Subcutaneous adipose tissue (tissue), 4 donors: ENCODE measurements around the gene TAPT1. TPM values are rescaled to one million over a fixed set of nuclear protein-coding genes. Genes with fewer than 3 reads are reported as not detected.

Experiments
- total RNA-seq, 4 donors: library from RNA; depleted of rRNA; stranded (reverse); fragments of >200 nt; gene quantifications; one replicate each; pipeline ENCODE4 v1.1.0, GENCODE V29; 2016
- TF ChIP-seq, protein P1 (sequence below): fragments of 450-650 bp; IDR thresholded peaks from one replicate; pipeline ENCODE4 v1.5.1; 2016; ENCODE audit warnings: low read depth, mild to moderate bottlenecking, control low read depth, antibody characterized with exemption, moderate library complexity

Gene TAPT1
- total RNA-seq, 4 donors from 2014 or later, result 23.7 to 52.3 (median 32.8) TPM

- TF ChIP-seq, protein P1, sequence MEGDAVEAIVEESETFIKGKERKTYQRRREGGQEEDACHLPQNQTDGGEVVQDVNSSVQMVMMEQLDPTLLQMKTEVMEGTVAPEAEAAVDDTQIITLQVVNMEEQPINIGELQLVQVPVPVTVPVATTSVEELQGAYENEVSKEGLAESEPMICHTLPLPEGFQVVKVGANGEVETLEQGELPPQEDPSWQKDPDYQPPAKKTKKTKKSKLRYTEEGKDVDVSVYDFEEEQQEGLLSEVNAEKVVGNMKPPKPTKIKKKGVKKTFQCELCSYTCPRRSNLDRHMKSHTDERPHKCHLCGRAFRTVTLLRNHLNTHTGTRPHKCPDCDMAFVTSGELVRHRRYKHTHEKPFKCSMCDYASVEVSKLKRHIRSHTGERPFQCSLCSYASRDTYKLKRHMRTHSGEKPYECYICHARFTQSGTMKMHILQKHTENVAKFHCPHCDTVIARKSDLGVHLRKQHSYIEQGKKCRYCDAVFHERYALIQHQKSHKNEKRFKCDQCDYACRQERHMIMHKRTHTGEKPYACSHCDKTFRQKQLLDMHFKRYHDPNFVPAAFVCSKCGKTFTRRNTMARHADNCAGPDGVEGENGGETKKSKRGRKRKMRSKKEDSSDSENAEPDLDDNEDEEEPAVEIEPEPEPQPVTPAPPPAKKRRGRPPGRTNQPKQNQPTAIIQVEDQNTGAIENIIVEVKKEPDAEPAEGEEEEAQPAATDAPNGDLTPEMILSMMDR, result no peak
Measured at GRCh38 chr4:16256343-16256742, 30.1 kb upstream of the TAPT1 start.

GRCh38 chr4:16255730-16256129 is 29.5 kb upstream of the TAPT1 start:
- TF ChIP-seq, protein P1, result no peak

GRCh38 chr4:16253127-16253960 is 27.1 kb upstream of the TAPT1 start:
- TF ChIP-seq, protein P1, result no peak

DNA sequence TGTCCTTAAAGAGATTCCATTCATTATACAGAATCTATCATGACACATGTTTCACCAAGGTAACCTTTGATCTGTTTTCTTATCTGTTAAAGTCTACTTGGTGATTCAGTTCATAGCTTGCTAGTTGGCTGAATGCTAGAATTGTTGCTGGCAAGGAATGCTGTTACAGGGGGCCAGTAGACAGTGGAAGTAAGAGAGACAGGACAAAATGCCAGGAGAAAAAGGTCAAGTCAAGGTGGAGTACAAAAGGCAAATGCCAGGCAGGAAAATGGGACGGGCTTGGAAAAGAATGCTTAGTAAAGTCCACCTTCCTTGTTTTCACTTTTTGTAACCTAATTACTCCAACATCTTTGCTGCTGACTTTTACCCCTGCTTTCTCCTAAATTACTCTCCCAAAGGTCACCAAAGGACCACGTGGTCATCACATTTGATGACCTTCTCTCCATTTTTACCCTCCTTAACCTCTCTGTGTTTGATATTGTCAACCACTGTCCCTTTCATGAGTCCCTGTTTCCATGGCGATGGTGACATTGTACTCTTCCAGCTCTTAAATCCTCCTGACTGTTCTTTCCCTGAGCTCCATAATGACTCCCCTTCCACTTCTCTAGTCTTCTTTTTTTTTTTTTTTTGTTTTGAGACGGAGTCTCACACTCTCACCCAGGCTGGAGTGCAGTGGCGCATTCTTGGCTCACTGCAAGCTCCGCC is 24.5 kb upstream of the TAPT1 start:
- TF ChIP-seq, protein P1, result no peak

DNA sequence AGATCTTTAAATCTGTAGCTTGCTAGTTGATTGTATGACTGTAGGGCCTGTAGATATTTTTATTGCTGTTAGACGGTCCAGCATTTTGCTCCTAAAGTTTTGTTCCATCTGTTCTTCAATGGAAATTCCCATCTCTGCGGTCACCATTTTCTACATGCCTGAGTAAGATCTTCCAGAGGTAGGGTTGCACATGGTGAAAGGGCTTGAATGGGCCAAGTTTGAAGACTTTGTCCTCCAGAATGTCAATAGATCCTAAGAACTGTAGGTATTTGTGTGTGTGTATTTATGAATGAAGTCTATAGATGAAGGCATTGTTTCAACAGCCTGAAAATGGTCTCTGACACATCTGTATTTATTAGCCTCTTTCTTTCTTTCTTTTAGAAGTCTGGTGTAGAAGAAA is 22.3 kb upstream of the TAPT1 start:
- TF ChIP-seq, protein P1, result no peak

GRCh38 chr4:16245241-16245640 is 19.0 kb upstream of the TAPT1 start:
- TF ChIP-seq, protein P1, result no peak

GRCh38 chr4:16243285-16243684 is 17.0 kb upstream of the TAPT1 start:
- TF ChIP-seq, protein P1, result no peak
